ENCODE data around the gene MAD1L1.

MAD1L1 gene

DNA sequence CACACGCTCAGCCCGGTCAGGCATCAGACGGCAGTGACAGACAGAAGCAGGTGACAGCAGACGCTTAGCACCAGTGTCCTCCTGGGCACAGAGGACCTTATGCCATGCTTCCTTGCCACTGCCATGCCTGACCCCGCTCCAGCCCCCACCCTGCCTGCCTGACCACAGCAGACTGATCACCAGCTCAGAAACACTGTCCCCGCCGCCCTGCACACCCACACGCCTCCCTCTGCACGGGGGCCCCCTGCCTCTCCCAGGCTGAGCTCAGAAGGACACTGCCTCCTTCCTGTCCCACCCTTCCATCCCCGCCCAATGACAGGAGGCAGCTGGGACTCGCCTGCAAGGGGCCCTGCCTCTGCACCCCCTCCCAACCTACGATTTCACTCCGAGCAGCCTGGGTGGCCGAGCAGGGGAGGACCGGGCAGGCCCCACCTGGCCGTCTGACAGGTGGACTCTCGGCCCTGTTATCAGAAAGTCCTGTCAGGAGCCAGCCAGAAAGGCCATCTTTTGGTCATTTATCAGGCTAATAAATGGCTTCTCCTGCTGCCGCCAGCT lies 379.2 kb downstream of the MAD1L1 start:
- no peak for FAIRE-seq

DNA sequence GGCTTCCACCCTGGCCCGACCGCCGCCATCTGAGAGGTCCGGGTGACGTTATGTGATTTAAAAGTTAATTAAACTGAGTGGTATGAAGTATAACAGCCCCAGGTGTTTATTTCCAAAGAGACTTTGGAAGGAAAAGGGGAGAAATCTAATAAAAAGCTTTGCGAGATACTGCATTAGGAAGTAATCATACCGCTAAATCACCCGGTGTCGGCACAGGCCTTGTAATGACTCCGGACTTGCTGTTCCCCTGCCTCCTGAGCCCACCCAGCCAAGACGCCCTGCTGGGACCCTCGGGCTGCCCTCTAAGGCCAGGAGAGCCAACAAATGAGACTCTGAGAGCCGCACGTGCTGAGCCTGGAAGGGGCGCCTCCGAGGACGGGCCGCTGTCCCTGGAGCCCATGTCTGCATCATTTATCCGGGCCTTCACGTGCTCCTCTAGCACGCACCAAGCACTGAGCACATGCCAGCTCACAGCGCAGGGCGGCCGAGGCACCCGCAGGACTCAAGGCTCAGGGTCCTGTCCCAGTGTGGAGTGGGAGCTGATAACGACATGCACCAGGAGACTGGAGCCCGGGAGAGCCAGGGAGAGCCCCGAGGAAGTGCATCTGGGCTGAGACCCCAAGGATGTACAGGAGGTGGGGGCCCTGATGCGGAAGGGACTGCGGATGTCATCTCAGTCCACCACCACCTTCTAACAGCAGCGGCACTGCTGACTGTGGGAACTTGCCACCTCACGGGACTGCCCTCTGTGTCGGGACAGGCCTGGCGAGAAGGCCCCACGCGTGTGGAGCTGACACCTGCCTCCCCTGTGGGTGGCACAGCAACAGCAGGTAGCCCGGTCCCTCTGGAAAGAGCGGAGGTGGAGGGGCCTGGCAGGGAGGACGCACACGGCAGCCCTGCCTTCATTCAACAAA lies 380.0 kb downstream of the MAD1L1 start:
- no peak for FAIRE-seq

DNA sequence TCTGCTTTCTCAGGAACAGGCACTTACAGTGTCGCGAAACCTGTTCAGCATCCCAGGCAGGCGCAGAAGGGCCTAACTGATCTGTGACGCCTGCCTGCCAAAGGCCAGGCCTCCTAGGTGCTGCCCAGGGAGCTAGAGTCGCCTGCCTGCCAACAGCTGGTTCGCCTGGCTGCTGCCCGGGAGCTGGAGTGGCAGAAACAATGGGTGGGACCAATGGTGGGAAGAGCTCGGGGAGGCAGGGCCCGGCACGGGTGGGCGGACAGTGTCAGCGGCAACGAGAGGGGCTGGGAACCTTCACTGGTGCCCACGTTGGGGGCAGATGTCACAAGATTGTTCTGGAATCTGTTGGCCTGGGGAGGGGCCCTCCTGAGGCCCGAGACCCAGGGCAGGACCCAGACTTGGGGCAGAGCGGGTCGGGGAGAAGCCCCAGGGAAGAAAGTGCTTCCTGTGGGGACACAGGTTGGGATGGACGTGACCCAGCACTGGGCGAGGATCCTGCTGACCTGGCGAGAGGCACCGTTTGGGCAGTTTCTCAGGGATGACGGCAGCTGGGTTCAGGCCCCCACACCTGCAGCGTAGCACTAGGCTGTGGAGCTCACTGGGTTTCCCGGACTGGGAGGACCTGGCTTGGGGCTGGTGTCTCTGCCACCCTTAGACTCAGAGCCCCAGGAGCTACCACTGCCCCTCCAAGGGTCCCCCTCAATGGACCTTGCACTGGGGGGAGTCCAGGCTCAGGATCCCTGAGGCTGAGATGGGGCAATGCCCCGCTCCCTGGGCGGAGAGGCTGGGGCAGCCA lies 380.8 kb downstream of the MAD1L1 start:
- FAIRE-seq: no peak

GRCh38 chr7:1850976-1851571 lies 381.7 kb downstream of the MAD1L1 start:
- FAIRE-seq: no peak

DNA sequence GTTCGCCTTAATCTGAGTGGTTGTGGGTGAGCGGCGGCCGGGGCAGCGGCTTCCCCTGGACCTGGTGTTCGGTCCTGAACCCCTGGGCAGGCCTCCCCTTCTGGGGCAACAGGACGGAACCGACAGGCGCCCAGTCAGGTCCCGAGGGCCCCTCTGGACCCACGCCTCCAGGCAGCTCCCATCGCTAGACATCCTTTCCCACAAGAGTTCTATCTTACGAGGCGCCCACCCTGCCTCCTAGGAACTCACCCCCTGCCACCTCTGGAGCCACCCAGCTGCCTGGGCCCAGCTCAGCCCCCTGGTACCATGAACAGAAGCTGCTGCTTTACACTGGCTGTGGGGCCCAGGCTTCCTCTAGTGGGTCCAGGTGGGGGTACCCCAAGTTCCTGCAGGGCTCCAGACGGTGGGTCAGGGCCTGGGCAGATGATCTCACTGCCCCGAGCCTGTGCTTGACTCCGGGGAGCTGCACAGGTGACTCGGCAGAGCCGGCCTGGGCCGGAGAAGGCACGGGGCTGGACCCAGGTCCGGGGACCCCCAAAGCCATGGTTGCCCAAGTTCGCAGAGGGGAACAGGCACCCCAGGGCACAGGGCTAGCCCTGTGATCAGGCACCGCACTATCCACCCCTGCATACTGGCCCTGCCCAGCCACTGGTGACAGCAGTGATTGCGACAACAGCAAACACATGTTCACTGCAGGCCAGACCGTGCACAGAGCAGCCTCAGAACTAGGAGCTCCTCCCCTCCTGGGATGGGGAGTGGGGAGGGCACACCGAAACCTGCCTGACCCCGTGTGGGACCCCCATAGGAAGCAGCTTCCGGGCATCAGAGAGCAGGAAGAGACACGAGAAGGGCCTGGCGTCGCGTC lies 382.4 kb downstream of the MAD1L1 start:
- FAIRE-seq: no peak

DNA sequence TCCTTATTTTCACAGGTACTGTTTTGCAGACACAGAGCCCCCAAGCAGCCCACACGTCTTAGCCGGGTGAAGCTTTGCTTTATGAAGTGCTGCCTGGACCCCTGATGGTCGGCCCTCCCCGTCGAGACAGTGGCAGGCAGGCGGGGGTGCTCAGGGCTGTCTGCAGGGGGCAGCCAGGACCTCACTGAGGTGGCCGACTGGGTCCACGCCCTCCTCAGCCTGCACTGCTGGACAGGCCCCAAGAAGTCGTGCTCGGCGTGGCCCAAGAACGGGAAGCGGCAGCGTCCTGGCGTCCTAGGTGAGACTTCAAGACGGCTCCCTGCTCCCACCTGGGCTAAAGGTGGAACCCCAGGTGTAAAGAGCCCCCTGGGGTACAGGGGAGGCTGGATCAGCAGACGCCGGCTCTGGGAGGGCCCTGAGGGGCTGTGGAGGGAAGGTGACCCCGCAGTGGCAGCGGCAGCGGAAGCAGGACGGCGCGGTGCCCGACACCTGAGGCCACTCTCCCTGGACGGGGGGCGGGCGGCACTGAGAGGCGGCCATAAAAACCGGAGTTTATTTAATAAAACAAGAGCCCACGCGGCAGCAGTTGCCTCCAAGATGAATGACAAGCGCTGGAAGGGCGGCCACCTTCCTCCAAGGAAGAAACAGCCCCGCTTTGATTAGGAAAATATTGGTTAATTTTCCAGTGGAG lies 383.2 kb downstream of the MAD1L1 start:
- no peak for FAIRE-seq

GRCh38 chr7:1848911-1849311 lies 383.8 kb downstream of the MAD1L1 start:
- no peak for FAIRE-seq

DNA sequence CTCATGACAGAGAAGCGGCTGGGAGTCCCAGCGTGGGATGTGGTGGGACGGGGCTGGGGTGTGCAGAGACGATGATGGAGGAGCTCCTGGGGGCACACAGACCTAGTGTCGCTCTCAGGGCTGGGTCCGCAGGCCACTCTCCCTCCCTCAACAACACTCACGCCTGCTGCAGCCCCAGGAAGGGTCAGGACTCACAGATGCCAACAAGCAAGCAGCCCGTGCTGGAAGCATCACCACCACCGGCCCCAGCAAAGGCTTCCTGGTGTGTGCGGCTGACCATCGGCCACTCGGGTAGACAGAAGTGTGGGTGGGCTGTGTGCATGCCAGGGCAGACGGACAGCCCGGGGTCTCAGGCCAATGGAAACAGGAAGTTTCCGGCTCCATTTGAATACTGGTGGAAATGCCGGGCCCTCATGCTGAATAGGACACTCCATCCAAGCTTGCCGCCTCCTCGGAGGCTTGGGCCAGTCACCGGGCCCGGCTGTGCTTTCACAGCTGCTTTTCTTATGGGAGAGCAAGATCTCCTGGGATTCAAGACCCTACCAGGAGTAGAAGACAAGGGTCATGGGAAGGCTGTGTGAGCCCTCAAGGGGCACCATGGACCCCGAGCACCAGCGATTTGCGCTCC lies 384.6 kb downstream of the MAD1L1 start:
- no peak for FAIRE-seq

GRCh38 chr7:1847260-1848001 lies 385.3 kb downstream of the MAD1L1 start:
- no peak for FAIRE-seq

DNA sequence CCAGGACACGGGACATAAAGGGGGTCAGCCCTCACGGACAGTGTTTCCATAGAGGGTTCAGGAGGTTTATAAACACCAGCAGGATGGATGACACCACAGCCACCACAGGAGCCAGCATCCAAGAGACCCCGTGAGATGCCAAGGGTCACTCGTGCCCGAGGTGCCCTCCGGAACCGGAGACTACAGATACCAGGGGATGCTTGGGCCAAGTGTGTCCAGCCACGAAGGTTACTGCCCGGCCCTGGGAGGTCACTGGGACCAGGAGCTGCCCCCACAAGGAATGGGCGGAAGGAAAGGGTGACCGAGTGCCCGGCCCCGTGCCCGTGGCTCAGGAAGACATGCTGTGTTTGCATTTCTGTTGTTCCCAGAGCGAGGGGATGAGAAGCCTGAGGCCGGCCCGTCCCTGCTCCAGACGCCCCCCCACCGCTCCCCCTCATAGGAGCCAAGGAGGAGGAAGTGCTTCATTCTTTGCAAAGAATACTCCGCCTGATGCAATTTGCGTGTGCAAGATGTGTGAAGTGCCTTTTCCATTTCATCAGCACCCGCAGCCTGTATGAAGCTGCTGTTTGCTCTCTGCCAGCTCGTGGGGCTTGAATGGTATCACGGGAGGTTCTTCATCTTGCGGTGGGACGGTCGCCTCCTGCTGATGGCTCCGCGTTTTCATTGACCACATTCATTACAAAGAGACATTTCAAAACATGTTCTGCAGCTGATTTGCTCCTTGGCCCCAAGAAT lies 386.2 kb downstream of the MAD1L1 start:
- no peak for FAIRE-seq

DNA sequence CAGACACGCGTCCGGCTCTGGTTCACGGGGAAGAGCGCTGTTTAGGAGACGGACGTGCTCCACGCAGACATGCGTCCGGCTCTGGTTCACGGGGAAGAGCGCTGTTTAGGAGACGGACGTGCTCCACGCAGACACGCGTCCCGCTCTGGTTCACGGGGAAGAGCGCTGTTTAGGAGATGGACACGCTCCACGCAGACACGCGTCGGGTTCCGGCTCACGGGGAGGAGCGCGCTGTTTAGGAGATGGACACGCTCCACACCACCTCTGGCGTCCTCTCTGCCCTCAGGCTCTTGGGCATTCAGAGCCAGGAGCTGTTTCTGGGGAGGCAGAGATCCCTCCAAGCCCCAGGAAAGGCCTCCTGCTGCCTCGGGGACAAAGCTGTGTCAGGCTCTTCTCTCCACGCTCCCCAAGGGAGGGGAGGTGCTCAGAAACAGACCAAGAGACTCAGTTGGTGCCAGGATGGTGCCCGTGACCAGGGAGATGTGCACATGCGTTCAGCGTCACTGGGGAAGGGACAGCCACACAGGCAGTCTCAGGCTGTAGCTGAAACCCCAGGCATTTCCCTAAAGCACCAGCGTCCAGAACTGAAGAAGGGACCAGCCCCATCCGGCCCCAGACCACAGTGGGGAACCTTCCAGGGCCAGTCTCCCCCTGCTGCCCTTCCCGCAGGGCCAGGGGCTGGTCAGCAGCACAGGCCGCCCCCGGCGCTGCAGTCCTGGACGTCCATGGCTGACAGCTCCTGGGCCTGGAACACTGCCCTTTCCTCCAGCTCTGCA lies 387.0 kb downstream of the MAD1L1 start:
- FAIRE-seq: no peak

DNA sequence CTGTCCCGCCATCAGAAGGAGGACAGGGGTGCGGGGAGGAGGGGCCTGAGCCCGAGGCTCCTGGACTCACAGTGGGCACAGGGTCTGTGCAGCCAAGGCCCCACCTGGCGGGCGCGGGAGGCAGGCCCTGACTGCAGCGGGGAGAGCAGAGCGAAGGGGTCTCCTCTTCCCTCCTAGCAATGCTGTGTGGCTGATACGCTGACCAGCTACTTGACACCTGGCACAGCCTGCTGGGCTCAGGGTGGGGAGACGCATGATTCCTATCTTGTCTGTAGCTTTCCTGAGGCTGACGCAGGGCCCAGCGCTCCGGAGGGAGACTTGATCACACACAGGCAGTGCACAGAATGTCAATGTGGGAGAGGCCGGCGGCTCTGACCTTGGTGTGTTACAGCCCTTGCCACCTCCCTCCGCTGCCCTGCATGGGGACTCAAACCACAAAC lies 387.8 kb downstream of the MAD1L1 start:
- no peak for FAIRE-seq

DNA sequence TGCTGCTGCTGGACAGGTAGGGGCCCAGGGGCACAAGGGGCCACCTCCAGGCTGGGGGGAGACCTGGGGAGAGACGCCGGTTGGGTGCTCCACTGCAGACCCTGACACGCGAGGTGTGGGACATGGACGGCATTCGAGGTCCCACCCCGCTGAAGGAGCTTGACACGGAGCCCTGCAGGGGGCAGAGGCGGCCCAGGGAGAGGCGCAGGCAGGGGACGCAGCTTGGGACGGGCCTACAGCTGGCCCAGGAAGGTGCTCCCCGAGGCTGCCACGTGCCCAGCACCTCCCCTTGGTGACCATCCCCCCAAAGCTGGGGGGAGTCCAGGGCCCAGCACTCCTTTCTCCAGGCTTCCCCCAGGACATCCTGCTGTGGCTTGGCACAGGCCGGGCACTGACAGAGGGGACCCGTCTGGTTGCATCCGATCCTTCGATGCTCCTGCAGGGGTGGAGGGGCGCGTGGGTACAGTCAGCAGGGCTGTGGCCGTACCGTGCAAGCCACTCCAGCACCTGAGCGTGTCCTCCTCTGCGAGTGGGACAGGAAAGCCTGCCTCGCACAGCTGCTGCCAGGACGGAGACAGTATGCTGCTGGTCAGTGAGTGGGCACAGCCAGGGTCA lies 388.3 kb downstream of the MAD1L1 start:
- no peak for FAIRE-seq

DNA sequence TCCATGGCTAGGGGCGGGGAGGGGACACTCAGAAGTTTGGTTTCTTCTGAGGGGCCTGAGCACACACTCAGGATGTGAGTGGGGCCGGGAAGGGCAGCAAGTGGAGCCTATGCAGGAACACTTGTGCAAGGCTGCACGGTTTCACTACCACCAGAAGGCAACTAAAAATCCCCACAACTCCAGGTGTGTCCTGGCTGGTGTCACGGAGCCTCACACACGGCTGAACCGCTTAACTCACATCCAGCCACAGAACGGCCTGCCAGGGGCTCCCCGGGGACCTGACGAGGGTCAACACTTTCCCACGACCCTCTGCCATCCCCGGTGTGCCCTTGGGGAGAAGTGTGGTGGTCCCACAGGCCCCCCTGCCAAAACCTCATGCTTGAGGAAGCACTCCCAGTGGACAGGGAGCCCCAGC lies 388.8 kb downstream of the MAD1L1 start:
- FAIRE-seq: no peak

GRCh38 chr7:1843271-1843861 lies 389.4 kb downstream of the MAD1L1 start:
- no peak for FAIRE-seq

DNA sequence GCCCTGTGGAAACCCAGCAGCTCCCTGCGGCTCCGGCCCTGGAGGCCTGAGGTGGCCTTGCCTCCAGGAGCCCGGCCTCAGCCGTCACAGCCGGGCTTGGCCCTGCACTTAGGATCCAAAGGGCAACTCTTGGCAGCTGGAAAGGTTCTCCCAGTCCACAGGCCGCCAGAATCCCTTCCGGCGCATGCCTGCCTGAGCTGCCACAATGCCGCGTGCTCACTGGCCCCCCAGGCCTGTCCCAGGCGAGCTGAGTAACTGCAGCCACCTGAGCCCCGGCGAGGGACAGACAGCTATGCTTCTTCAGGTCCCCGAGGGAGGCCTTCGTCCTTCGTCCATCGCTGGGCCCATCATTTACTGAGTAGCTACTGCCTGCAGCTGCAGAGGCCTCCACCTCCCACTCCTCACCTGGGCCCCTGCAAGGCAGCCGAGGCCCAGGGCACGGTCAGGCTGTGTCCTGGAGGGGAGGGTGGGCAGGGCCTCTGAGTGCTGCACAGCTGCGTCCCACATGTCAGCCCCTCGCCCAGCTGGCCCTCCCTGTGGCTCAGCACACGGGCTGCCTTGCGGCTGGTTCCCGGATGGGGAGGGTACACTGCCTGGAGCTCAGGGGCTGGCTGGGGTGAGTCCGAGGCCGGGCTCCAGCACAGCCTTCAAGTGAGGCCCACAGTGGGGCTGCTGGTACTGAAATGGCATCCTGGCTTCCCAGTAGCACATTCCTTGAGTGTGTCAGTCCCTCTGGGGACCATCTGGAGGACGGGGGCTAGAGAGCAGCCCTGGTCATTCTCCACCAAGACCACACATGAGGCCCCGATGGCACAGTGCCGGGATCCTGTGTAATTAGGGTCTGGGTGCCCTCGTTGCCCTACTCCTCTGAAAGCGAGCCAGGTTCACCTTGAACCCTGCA lies 390.2 kb downstream of the MAD1L1 start:
- FAIRE-seq: no peak
